Measurements from ENCODE around the gene NUP210L. TPM values are rescaled to one million over a fixed set of nuclear protein-coding genes. Genes with fewer than 3 reads are reported as not detected.

The NUP210L gene
- under 0.01 and 0.28 TPM in 2 replicates for total RNA-seq

GRCh38 chr1:154154534-154155191 is at the start of gene NUP210L:
TSS of gene NUP210L (minus strand) at chr1:154155073.

GRCh38 chr1:154191990-154192461 is 37.2 kb upstream of the NUP210L start, which contains the start of gene TPM3:
TSS of gene TPM3 (minus strand) at chr1:154192100. CDS start at chr1:154192018, 82 bp downstream.

GRCh38 chr1:153990468-153991150 is 164.3 kb downstream of the NUP210L start, which contains the start of gene RPS27:
TSS of gene RPS27 (plus strand) at chr1:153990762. CDS start at chr1:153990797, 35 bp downstream.

GRCh38 chr1:153985941-153986761 is 168.7 kb downstream of the NUP210L start, which contains the start of gene RAB13:
TSS of gene RAB13 (minus strand) at chr1:153986339. CDS start at chr1:153986236, 103 bp downstream.

GRCh38 chr1:153977250-153978240 is 177.3 kb downstream of the NUP210L start, which contains the start of gene JTB:
TSS of gene JTB (minus strand) at chr1:153977674. CDS start at chr1:153977252, 422 bp downstream.

GRCh38 chr1:153967107-153967999 is 187.5 kb downstream of the NUP210L start, which contains the start of gene CREB3L4:
TSS of gene CREB3L4 (plus strand) at chr1:153967902. CDS start at chr1:153968526, 624 bp downstream.

GRCh38 chr1:153963030-153963849 is 191.6 kb downstream of the NUP210L start, which contains the start of gene SLC39A1:
TSS of gene SLC39A1 (minus strand) at chr1:153963537. CDS start at chr1:153962715, 822 bp downstream.

GRCh38 chr1:153958111-153958960 is 196.5 kb downstream of the NUP210L start, which contains the start of gene CRTC2:
TSS of gene CRTC2 (minus strand) at chr1:153958612. CDS start at chr1:153958497, 115 bp downstream.

GRCh38 chr1:153946622-153947241 is 208.1 kb downstream of the NUP210L start, which contains the start of gene DENND4B:
TSS of gene DENND4B (minus strand) at chr1:153946718. CDS start at chr1:153944374, 2,344 bp downstream.

Other genes with a start within 250 kb of the NUP210L start
- gene GATAD2B, start 232.1 kb downstream of the NUP210L start, total RNA-seq, result 2.5 and 3.1 TPM in 2 replicates
- gene DENND4B, start 208.4 kb downstream of the NUP210L start, total RNA-seq, result 12.1 and 17.2 TPM in 2 replicates
- 1.9 and 2.8 TPM in 2 replicates for gene CRTC2, start 196.5 kb downstream of the NUP210L start, total RNA-seq
- gene SLC39A1, start 191.5 kb downstream of the NUP210L start, total RNA-seq, result 102 and 123 TPM in 2 replicates
- gene CREB3L4, start 187.2 kb downstream of the NUP210L start, total RNA-seq, result 4.6 and 6.5 TPM in 2 replicates
- 172 and 183 TPM in 2 replicates for gene JTB, start 177.4 kb downstream of the NUP210L start, total RNA-seq
- gene RAB13, start 168.7 kb downstream of the NUP210L start, total RNA-seq, result 96.4 and 134 TPM in 2 replicates
- gene RPS27, start 164.3 kb downstream of the NUP210L start, total RNA-seq, result 915 and 1,485 TPM in 2 replicates
- gene TPM3, start 37.0 kb upstream of the NUP210L start, total RNA-seq, result 371 and 963 TPM in 2 replicates
- not detected in 2 replicates for gene CFAP141, start 51.3 kb upstream of the NUP210L start, total RNA-seq
- gene UBAP2L, start 65.9 kb upstream of the NUP210L start, total RNA-seq, result 37.5 and 62.7 TPM in 2 replicates
- gene HAX1, start 117.6 kb upstream of the NUP210L start, total RNA-seq, result 110 and 149 TPM in 2 replicates
- gene AQP10, start 166.0 kb upstream of the NUP210L start, total RNA-seq, result 0.19 and 0.56 TPM in 2 replicates
- gene ATP8B2, start 170.5 kb upstream of the NUP210L start, total RNA-seq, result 187 and 214 TPM in 2 replicates